OCI-M1 (cell line): Measurements from ENCODE around the gene BOLA2B.
"Not testable (repeated sequence)": the region's sequence is repeated elsewhere in the genome, so short reads cannot be mapped to it uniquely, and the experiment has no call there.

Source experiments
- DNase-seq: peaks from one replicate; lab custom pipeline; 2025; lab: John Stamatoyannopoulos, UW

BOLA2B gene

DNA sequence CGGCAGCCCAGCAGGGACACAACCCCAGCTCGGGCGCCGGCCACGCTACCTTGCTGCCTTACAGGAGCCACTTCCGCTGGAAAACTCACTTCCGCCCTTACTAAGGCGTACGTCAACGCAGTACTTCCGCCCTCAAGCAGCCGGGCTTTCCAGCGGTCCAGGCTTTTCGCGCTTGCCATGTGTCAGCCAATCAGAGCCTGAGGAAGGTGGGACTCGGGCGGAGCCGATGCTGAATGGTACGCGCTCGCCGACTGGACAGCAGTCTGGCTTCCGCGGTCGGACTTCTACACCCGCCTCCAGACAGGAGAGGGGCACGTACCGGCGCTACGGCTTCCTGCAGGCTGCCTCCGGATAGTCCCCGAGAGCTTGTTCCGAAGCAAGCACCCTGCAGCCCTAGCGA, at the start of gene BOLA2B, which contains the start of gene SLX1A:
Gene BOLA2B (minus strand): TSS at position 52 of the 400 bp plus-strand sequence. CDS start 71 bp downstream, outside the sequence.
Gene SLX1A (plus strand): TSS at position 261 of the 400 bp plus-strand sequence. CDS start 210 bp downstream, outside the sequence.
- not testable (repeated sequence) for DNase-seq

DNA sequence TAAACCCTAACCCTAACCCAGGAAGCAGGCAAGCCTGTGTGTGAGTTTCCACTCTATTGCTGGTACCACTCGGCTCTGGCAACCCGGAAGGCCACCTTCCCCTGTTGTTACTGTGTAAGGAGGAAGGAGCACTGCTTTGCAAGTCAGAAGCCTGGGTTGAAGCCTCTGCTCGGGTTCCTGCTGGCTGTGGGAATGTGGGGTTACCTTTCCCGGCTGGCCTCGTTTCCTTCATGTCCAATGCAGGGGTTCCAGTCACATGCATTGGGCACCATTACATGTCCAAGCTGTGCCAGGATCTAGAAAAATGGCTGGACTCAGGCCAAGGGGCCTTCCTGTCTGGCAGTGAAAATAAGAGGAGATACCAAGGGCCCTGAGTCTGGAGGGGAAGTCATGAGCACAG, 23.6 kb upstream of the BOLA2B start:
- DNase-seq: not testable (repeated sequence)

DNA sequence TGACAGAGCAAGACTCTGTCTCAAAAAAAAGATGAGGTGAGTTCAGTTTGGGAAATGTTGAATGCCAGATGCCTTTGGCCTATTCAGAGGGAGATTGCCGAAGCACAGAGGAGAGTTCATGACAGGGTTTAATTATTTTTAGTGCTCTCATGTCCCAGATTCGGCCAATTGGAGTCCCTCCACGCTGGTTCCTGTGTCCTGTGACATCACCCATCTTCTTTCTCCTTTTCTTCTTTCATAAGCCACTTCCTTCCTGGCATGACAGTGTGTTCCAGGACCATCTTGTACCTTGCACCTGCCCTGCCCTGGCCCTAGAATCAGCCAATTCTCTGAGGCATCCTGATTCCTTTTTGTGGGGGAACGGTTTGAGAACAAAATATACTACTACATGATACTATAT, 17.9 kb upstream of the BOLA2B start:
- DNase-seq: not testable (repeated sequence)

DNA sequence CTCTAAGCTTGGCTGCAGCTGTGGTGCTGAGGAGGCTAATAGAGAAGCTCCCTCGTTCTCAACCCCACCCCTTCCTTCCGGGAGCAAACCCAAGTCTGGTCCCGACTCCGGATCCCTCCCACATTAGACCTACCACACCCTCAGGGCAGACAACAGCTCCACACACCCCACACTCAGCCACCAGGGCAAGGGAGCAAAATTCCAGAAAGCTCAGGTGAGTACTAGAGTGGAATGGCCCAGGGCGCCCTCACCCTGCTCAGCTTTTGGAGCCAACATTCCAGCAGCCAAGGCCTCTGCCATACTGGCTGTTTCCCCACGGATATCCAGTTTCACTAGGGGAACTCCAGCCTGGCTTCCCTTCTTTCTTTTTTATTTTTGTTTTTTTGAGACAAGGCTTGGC, 15.6 kb upstream of the BOLA2B start:
- not testable (repeated sequence) for DNase-seq

DNA sequence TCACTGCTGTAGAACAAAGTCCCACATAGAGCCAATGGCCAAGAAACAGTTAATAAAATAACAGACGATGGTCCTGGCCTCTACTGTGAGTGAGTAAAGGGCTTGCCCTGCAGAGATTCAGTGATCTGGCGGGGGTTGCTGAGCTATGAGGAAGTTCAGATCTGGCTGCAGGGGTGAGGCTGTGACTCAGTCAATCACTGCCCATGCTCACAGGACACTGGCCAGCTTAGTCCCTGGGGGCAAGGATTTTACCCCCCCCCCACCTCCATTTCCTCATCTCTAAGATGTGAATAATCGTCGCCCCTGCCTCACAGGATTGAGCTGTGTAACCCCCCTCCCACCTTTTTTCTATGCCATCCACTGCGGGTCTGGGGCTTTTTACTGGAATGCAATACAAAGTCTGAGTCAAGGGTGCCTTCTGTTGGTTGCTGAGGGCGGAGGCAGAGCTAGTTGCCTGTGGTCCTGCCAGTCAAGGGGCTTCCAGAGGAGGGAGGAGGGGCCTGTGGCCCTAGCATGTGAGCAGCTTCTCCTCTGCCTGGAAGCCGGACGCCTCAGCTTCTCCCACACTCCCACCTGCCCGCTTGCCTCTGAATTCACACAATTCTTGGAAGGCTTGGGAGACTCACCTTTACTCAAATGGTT, 13.7 kb upstream of the BOLA2B start:
- DNase-seq: not testable (repeated sequence)

DNA sequence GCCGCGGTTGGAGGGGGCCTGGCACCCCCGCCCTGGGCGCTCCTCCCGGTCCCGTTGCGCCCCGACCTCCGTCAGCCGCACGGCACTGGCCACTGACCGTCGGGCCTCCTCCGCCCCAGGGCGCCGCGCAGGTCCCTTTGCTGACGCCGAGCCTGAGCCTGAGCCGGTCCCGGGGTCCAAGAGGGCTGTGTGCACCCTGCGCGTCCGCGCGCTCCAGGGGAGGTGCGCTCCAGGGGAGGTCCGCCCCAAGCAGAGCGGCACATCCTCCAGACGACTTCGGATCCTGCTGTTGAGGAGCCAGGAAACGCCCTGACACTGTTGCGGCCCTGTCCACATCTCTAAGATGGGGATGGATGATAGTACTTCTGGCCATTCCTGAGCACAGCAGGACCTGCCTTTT, 12.8 kb upstream of the BOLA2B start:
- DNase-seq: not testable (repeated sequence)

DNA sequence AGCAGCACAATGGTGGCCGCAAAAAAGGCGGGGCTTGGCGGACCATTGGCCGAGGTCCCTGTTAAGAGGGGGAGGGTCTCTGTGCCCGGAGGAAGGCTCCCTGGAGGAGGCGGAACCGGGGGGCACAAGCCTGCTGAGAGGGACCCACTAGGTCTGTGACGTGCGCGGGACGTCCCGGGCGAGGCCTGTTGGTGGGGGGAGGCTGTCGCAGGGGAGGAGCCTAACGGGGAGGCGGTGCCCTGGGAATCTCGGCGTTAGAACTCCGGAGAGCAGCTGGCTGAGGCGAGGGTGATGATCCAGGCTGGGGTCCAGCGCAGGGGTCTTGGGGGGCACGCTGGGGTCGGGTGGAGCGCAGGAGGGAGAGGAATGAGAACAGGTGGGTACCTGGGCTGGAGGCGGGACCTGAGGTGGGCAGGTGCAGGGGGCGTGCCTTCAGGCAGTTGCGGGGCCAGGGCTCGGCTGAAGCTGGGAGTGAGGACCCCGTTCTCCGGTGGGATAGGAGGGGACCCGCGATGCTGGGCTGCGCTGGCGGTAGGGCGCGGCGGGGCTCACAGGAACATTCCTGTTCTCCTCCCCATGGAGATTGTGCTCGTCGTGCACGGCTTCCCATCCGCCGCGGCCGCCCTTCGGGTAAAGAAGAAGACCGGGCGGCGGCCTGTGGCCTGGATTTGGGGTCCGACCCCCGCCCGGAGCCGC, 12.2 kb upstream of the BOLA2B start:
- DNase-seq: not testable (repeated sequence)

DNA sequence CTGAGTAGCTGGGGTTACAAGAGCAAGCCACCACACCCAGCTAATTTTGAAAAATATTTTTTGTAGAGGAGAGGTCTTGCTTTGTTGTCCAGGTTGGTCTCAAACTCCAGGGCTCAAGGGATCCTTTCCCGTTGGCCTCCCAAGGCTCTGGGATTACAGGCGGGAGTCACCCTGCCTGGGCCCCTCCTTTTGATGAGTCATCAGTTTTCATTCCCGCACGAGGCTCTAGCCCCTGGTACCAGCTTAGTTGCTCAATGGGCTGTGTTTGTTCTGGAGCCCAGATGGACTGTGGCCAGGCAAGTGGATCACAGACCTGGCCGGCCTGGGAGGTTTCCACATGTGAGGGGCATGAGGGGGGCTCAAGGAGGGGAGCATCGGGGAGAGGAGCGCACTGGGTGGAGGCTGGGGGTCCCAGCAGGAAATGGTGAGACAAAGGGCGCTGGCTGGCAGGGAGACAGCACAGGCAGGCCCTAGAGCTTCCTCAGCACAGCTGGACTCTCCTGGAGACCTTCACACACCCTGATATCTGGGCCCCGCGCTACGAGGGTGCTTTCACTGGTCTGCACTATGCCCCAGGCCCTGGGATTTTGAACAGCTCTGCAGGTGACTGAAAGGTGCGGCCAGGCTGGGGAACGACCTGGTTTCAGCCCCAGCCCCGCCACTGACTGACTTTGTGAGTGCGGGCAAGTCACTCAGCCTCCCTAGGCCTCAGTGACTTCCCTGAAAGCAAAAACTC, 6.3 kb upstream of the BOLA2B start:
- not testable (repeated sequence) for DNase-seq

DNA sequence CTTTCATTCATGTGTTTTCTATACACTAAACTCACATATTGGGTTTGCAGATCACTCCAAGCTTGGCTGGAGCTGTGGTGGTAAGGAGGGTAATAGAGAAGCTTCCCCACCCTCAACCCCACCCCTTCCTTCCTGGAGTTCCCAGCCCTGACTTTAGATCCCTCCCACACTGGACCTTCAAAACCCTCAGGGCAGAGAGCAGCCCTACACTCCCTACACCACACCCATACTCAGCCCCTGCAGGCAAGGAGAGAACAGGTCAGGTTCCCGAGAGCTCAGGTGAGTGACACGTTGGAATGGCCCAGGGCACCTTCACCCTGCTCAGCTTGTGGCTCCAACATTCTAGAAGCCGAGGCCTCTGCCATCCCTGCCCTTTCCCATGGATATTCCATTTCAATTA, 5.6 kb upstream of the BOLA2B start, which contains the start of gene SULT1A3:
Gene SULT1A3 (plus strand): TSS at position 207 of the 400 bp plus-strand sequence. CDS start 1,474 bp downstream, outside the sequence.
- DNase-seq: not testable (repeated sequence)

DNA sequence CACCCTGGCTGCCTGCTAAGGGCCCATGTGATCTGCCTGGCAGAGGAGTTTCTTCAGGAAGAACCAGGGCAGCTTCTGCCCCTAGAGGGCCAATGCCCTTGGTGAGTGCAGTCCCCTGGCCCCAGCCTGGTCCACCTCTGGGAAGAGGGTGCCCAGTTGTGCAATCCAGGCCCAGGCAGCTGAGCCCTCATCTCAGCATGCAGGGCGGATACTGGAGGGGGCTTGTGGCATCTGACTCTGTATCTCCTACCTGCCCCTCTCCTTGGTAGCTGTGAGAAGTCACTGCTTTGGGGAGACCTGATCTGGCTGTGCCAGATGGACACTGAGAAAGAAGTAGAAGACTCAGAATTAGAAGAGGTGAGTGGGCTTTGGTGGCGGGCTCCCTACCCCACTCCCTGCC, 3.5 kb upstream of the BOLA2B start:
- DNase-seq: not testable (repeated sequence)

DNA sequence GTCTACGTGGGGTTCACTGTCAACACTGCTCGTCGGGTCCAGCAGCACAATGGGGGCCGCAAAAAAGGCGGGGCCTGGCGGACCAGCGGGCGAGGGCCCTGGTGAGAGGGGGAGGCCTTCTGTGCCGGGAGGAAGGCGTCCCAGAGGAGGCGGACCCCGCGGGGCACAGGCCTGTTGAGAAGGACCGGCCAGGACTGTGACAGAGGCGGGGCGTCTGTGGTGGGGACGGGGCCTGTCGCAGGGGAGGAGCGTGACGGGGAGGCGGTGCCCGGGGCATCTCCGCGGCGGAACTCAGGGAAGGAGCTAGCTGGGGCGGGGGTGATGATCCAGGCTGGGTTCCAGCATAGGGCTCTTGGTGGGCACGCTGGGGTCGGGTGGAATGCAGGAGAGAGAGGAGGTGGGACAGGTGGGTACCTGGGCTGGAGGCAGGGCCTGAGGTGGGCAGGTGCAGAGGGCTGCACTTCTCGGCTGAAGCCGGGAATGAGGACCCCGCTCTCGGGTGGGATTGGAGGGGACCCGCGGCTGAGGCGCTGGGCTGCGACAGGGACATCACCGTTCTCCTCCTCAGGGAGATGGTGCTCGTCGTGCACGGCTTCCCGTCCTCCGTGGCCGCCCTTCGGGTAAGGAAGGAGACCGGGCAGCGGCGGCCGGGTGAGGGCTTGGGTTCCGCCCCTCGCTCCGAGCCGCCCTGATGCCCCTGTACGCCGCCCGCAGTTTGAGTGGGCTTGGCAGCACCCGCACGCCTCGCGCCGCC, 883 bp upstream of the BOLA2B start:
- DNase-seq: not testable (repeated sequence)

DNA sequence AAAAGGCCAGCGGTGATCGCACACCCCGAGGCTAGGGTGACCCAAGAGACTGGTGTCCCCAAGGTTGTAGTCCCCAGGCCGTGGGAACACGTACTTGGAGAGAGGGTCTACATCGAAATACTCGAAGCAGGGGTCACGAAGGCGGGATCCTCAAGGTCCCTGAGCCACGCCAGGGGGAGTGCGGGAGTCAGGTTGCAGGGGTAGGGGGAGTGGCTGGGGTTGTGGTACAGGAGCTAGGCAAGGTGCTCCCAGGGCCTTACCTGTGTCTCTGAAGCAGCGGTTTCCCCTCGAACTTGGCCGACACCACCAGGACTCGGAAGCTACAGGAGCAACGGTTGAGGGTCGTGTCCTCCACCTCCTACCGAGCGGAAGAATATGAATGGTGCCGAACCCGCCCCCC, 368 bp downstream of the BOLA2B start:
- not testable (repeated sequence) for DNase-seq

DNA sequence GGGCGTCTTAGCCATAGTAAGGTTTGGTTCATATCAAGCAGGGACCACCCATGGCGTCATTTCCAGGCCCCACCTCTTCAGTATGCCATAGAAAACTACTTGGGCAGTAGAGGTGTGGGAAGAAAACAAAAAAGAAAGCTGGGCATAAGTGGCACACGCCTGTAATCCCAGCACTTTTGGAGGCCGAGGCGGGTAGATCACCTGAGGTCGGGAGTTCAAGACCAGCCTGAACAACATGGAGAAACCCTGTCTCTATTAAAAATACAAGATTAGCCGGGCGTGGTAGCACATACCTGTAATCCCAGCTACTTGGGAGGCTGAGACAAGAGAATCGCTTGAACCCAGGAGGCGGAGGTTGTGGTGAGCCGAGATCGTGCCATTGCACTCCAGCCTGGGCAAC, 2.3 kb downstream of the BOLA2B start:
- not testable (repeated sequence) for DNase-seq

DNA sequence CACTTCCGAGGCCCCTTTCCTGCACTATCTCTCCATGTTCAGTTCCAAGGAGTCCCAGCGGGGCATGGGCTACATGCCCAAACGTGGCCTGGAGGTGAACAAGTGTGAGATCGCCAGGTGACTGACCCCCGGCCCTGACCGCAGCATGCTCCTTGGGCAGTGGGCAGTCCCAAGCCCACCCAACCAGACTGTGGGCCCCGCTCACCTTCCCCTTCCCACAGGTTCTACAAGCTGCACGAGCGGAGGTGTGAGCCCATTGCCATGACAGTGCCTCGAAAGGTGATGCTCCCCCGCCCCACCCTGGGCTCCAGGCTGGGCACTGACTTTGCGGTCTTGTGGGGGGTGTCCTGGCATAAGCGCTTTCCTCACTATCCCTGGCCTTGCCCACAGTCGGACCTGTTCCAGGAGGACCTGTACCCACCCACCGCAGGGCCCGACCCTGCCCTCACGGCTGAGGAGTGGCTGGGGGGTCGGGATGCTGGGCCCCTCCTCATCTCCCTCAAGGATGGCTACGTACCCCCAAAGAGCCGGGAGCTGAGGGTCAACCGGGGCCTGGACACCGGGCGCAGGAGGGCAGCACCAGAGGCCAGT, 5.4 kb downstream of the BOLA2B start:
- DNase-seq: no peak

DNA sequence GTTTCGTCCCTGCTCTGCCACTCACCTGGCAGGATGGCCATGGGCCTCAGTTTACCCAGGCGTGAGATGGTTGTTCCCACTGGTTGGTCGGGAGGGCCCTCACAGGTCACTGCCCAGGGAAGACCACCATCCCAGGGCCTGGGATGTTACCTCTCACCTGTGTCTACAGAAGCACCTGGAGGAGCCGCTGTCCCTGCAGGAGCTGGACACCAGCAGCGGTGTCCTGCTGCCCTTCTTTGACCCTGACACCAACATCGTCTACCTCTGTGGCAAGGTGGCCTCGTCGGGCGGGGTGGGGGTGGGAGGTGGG, 6.0 kb downstream of the BOLA2B start:
- DNase-seq: no peak

DNA sequence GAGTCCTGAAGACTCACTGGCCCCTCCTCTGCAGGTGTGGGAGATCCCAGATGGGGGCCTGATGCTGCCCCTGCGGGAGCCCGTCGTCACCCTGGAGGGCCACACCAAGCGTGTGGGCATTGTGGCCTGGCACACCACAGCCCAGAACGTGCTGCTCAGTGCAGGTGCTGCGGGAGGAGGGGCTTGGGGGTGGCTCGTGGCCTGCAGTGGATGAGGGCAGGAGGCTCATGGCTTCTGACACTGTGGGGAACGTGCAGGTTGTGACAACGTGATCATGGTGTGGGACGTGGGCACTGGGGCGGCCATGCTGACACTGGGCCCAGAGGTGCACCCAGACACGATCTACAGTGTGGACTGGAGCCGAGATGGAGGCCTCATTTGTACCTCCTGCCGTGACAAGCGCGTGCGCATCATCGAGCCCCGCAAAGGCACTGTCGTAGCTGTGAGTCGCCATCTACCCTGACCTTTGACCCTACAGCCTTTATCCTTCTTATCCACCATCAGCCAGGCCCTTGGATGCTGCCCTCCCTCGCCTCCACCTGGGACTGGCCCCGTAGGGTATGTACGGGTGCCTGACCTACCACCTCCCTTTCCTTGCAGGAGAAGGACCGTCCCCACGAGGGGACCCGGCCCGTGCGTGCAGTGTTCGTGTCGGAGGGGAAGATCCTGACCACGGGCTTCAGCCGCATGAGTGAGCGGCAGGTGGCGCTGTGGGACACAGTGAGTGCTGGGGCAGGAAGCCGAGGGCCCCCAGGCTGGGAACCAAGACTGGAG, 6.5 kb downstream of the BOLA2B start:
- DNase-seq: peak; percentile 84

DNA sequence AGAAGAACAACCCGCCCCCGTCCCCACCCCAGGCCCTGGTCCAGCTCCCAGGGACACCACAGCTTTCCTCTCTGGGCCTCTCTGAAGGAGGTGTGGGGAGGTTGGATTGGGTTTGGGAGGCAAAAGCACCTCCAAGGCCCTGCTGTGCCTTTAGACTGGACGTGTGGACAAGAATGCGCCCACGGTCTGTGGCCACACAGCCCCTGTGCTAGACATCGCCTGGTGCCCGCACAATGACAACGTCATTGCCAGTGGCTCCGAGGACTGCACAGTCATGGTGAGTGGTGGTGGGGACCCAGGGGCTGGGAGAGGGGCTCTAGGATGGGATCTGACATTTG, 7.1 kb downstream of the BOLA2B start:
- DNase-seq: no peak

DNA sequence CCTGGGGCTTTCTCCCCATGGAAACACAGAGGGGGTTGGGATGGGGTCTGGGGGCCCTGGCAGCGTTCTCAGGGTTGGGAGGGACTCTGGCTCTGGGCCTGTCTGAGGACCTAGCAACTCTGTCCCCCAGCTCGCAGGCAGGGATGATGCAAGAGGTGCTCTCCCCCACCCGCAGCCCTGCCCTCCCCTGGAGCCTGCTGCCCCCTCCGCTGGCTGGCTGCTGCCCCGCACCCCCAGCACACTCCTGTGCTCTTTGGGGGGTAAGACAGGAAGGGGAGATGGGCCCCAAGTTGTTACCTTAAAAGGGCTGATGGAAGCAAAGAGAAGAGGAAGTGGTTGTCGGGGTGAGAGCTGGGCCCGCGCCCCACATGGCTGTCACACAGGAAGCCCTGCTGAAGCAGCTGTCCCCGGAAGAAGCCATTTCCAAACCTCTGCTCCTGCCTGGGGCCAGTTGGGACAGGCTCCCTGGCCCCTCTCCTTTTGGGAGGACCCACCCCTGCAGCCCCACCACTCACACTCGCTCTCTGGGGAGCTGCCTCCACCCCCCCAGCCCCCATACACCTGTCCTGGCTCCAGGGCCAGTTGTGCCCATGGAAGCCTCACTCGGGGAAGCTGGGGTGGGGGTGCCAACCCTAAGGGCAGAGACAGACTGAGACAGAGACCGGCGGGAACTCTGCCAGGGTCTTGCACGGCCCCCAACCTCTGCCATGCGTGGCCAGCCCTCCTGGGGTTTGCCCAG, 7.6 kb downstream of the BOLA2B start:
- peak; percentile 49 for DNase-seq

DNA sequence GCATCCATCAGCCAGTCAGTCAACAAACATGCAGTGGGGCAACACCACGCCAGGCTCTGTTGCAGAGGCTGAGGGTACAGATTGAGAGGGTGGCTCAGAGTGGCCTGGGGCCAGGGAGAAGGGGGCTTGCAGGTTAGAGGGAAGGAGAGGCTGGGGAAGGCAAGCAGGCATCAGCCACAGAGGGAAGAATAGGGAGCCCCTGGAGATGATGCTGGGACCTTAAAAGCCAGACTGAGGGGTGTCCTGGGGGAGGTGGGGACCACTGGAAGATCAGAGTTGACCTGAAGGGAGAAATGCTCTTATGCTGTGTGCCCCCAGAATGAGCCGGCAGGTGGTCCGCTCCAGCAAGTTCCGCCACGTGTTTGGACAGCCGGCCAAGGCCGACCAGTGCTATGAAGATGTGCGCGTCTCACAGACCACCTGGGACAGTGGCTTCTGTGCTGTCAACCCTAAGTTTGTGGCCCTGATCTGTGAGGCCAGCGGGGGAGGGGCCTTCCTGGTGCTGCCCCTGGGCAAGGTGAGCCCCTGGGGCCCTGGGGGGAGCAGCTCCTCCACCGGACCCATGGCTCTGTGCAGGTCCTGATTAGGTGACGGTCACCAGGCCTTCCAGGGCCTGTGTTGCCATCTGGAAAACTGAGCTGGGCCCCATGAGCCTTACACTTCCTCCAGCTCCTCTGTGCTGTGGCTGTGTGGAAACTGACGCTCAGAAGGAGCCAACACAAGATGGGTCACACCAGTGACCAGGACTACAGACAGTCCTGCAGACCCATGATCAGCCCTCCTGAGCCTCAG, 8.4 kb downstream of the BOLA2B start:
- peak; percentile 49 for DNase-seq
